ENCODE measurements around the gene FAM222A.

FAM222A gene

DNA sequence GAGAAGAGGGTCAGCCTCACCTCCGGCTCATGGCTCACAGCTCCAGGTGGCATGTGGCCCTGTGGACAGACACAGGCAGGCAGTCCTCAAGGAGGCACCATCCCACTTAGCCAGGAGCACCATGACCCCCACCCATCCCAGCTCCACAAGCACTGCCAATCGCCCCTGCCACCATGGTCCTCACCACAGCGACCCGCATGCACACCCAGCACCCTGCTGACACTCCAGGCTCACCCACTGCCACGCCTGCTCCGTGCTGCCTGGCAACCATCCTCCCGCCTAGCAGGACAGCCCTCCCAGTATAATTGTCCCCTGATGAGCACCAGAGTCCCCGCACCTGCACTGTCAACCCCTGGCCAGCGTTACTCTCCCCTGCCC lies 68.7 kb downstream of the FAM222A start:
- Histone ChIP-seq H3K27me3 (replicated peaks; ENCODE audit: insufficient read depth, low read length) (no peaks in the 10 kb centered on the region; the same call in 1 of the 2 replicates), H2AFZ (ENCODE audit: low read length) (no peak overlapping the region), H3K9me2 (replicated peaks; ENCODE audit: insufficient read depth, low read length) (no peaks in the 10 kb centered on the region), H3K27ac (ENCODE audit: low read length) (no peak overlapping the region), H3K4me3 (ENCODE audit: low read length) (no peak overlapping the region), H3K36me3 (replicated peaks; ENCODE audit: insufficient read depth, low read length) (no peaks in the 10 kb centered on the region), H3K9ac (ENCODE audit: low read length) (no peak overlapping the region), H3K79me2 (ENCODE audit: low read length) (no peaks in the 10 kb centered on the region), H3K4me1 (ENCODE audit: low read length) (no peaks in the 10 kb centered on the region), H3K9me3 (replicated peaks; ENCODE audit: insufficient read depth, low read length) (no peaks in the 10 kb centered on the region), H3K4me2 (ENCODE audit: low read depth, low read length) (no peak overlapping the region), H3F3A (ENCODE audit: insufficient read depth, low read length) (no peaks in the 10 kb centered on the region), H4K20me1 (ENCODE audit: insufficient read depth, low read length) (no peaks in the 10 kb centered on the region)
- TF ChIP-seq EZH2phosphoT487 (IDR thresholded peaks at IDR 0.05; ENCODE audit: low read length) = no peak
- TF ChIP-seq, protein P1, sequence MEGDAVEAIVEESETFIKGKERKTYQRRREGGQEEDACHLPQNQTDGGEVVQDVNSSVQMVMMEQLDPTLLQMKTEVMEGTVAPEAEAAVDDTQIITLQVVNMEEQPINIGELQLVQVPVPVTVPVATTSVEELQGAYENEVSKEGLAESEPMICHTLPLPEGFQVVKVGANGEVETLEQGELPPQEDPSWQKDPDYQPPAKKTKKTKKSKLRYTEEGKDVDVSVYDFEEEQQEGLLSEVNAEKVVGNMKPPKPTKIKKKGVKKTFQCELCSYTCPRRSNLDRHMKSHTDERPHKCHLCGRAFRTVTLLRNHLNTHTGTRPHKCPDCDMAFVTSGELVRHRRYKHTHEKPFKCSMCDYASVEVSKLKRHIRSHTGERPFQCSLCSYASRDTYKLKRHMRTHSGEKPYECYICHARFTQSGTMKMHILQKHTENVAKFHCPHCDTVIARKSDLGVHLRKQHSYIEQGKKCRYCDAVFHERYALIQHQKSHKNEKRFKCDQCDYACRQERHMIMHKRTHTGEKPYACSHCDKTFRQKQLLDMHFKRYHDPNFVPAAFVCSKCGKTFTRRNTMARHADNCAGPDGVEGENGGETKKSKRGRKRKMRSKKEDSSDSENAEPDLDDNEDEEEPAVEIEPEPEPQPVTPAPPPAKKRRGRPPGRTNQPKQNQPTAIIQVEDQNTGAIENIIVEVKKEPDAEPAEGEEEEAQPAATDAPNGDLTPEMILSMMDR (IDR thresholded peaks at IDR 0.05; ENCODE audit: low read length) = no peak
- no peak for TF ChIP-seq EZH2 (optimal IDR thresholded peaks at IDR 0.05; ENCODE audit: low read depth, low read length)
- DNase-seq = no peak

DNA sequence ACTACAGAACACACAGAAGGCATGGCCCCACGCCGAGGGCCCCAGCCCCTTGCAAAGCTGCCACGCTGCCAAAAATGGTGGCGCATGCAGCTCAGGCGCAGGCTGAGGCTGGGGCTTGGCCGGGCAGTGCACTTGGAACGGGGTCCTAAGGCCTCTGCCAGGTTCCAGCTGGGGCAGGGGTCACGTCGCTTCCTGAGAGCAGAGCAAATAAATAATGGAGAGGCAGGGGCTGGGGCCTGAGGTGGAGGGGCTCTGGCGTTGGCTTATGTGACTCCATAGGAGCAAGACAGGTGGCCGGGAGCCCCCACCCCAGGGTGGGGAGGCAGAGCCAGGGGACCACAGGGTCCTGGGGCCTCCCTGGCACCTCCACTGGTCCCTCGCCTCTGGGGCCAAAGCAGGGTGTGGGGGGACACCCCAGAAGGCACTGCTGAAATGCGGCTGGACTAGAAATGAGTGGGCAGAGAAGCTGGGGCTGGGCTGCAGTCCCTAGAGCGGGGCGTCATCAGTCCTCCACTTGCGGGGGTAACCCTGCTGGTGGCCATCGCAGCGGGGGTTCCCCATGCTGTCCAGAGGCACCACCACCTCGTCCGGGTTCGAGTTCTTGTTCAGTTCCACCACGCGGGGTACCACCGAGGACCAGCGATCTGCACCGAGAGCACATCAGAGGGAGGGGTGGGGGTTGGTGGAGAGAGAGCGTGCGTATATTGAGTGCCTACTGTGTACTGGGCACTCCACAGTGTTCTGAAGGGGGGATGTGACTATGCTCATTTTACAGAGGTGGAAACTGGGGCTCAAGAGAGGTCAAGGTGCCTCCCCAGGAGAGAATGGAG lies 69.7 kb downstream of the FAM222A start:
- H3K27ac ChIP-seq (ENCODE audit: low read length) = no peak overlapping the region
- DNase-seq = no peak

DNA sequence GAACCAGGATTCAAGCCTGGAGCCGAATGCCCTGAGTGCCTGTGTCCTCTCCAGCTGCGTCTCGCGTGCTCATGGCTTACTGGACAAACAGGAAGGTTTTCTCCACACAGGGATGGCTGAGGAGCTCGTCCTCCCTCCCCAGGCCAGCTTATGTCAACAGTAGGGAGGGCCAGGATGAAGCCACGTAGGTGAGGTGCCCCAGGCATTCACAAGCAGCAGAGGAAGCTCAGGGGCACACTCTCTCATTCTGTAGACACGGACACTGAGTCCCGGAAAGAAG lies 70.3 kb downstream of the FAM222A start:
- no peak overlapping the region for H3K27ac ChIP-seq (ENCODE audit: low read length)
- H3F3A ChIP-seq (ENCODE audit: insufficient read depth, low read length) = no peaks in the 10 kb centered on the region
- H2AFZ ChIP-seq (ENCODE audit: low read length) = no peak overlapping the region
- no peaks in the 10 kb centered on the region for H3K79me2 ChIP-seq (ENCODE audit: low read length)
- no peak for DNase-seq
- no peaks in the 10 kb centered on the region for H4K20me1 ChIP-seq (ENCODE audit: insufficient read depth, low read length)
- no peak overlapping the region for H3K4me2 ChIP-seq (ENCODE audit: low read depth, low read length)
- TF ChIP-seq, protein P1 (IDR thresholded peaks at IDR 0.05; ENCODE audit: low read length) = no peak
- TF ChIP-seq EZH2phosphoT487 (IDR thresholded peaks at IDR 0.05; ENCODE audit: low read length) (no peak), EZH2 (optimal IDR thresholded peaks at IDR 0.05; ENCODE audit: low read depth, low read length) (no peak)
- H3K4me1 ChIP-seq (ENCODE audit: low read length) = no peaks in the 10 kb centered on the region
- no peaks in the 10 kb centered on the region; the same call in 1 of the 2 replicates for H3K27me3 ChIP-seq (replicated peaks; ENCODE audit: insufficient read depth, low read length)
- H3K9ac ChIP-seq (ENCODE audit: low read length) = no peak overlapping the region
- no peaks in the 10 kb centered on the region for H3K9me3 ChIP-seq (replicated peaks; ENCODE audit: insufficient read depth, low read length)
- no peaks in the 10 kb centered on the region for H3K36me3 ChIP-seq (replicated peaks; ENCODE audit: insufficient read depth, low read length)
- H3K9me2 ChIP-seq (replicated peaks; ENCODE audit: insufficient read depth, low read length) = no peaks in the 10 kb centered on the region
- no peak overlapping the region for H3K4me3 ChIP-seq (ENCODE audit: low read length)

More for the DNA sequence above, 69.7 kb downstream of the FAM222A start:
- Histone ChIP-seq H3K79me2 (ENCODE audit: low read length) (no peaks in the 10 kb centered on the region), H2AFZ (ENCODE audit: low read length) (no peak overlapping the region), H3K4me1 (ENCODE audit: low read length) (no peaks in the 10 kb centered on the region), H3K4me3 (ENCODE audit: low read length) (no peak overlapping the region), H3K4me2 (ENCODE audit: low read depth, low read length) (no peak overlapping the region), H3K9me3 (replicated peaks; ENCODE audit: insufficient read depth, low read length) (no peaks in the 10 kb centered on the region), H3F3A (ENCODE audit: insufficient read depth, low read length) (no peaks in the 10 kb centered on the region), H4K20me1 (ENCODE audit: insufficient read depth, low read length) (no peaks in the 10 kb centered on the region), H3K27me3 (replicated peaks; ENCODE audit: insufficient read depth, low read length) (no peaks in the 10 kb centered on the region; the same call in 1 of the 2 replicates), H3K9me2 (replicated peaks; ENCODE audit: insufficient read depth, low read length) (no peaks in the 10 kb centered on the region), H3K9ac (ENCODE audit: low read length) (no peak overlapping the region), H3K36me3 (replicated peaks; ENCODE audit: insufficient read depth, low read length) (no peaks in the 10 kb centered on the region)
- TF ChIP-seq EZH2phosphoT487 (IDR thresholded peaks at IDR 0.05; ENCODE audit: low read length) = no peak
- TF ChIP-seq, protein P1 (IDR thresholded peaks at IDR 0.05; ENCODE audit: low read length) = no peak
- TF ChIP-seq EZH2 (optimal IDR thresholded peaks at IDR 0.05; ENCODE audit: low read depth, low read length) = no peak

Data from MM.1S (cell line).